Kasumi-1 (cell line): ENCODE results near the gene PCTP.

Experiments
- DNase-seq, 2 experiments: peaks; one replicate each; lab custom pipeline; 2025; lab: John Stamatoyannopoulos, UW

PCTP gene

GRCh38 chr17:55727920-55728319 lies 22.9 kb upstream of the PCTP start:
- no peak for DNase-seq

GRCh38 chr17:55728361-55728760 lies 22.5 kb upstream of the PCTP start:
- no peak for DNase-seq

DNA sequence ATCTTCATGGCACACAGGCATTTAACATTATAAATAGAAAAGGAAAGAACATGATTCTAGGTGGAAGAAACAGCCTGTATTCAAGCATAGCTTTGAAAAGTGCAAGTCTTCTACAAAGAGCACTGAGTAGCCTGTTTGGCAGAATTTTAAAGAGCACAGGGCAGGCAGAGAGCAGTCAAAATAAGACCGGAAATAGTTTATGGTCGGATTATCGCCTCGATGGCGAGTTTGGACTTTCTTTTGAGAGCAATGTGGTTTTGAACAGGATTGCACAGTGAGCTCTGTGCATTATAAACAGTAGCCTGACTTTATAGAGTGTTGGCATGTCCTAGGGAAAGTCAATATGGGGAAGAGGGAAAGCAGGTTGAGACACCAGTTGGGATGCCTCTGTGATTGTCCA lies 22.0 kb upstream of the PCTP start:
- DNase-seq = no peak

DNA sequence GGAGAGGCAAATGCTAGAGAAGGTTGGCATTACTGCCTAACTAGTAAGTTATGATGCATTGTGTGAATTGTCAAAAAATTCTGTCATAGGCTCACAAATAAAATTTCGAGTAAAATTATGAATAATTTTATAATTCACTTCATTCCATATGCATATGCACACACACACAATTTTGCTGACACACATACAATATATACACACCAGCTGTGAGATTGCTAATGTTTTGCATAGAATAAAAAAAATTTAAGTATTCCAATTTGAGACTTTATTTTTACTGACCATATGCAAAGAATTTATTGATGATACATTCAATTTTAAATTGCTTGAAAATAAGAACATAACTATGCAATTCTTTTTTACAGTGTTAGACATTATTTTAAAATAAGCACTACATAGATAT lies 21.4 kb upstream of the PCTP start:
- no peak for DNase-seq

GRCh38 chr17:55730380-55730779 lies 20.5 kb upstream of the PCTP start:
- no peak for DNase-seq

GRCh38 chr17:55730808-55731207 lies 20.0 kb upstream of the PCTP start:
- no peak for DNase-seq

DNA sequence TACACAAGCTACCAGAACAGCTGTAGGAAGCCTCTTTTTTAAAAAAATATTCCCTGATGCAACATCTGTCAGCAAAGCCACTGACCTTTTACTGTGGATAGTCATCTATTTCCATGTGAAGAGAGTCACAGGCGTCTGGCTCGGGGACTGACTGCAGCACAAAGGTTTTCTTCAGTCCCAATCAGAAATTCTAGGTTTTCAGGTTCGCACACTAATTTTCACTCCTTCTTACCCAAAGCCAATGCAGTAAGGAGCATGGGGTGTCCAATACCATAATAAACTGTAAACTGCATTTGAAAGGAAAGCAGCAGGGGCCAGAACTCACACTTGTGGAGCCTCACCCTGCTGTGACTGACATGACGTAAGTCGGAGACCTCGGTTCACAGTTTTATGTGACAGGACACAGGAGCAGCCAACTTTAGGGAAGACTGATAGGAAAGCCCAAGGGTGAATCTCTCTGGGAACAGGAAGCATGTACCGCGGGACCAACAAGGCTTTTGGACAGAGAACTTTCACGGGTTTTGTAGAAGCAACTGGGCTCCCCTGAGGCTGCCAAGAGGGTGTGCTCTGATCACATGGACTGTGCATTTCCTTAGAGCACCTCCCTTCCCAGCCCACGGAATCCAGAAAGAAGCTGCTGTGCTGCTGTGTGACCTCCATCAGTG lies 19.1 kb upstream of the PCTP start:
- DNase-seq = no peak

GRCh38 chr17:55734128-55734781 lies 16.6 kb upstream of the PCTP start:
- DNase-seq = no peak

GRCh38 chr17:55735731-55736405 lies 15.0 kb upstream of the PCTP start:
- DNase-seq = peak; percentile 88 to 93

DNA sequence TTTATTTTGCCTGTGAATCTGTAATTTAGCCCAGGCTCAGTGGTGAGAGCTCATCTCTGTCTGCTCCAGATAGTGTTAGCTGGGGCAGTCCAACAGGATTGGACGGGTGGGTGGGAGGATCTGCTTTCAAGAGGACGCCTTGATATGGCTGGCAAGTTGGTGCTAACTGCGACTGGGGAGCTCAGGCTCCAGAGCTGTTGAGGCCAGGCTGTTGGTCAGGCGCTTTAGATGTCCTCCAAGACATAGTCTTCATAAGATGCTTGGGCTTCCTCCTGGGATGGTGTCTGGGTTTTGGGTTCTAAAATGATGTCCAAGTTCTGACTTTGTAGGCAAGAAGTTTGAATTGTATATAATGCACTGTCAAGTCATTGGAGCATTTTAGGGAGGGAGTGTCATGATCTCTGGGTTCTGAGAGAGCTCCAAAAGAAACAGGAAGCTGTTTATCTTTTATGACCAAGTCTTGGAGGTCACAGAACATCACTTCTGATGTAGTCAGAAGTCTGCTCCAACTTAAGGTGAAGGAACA lies 12.8 kb upstream of the PCTP start:
- no peak for DNase-seq

DNA sequence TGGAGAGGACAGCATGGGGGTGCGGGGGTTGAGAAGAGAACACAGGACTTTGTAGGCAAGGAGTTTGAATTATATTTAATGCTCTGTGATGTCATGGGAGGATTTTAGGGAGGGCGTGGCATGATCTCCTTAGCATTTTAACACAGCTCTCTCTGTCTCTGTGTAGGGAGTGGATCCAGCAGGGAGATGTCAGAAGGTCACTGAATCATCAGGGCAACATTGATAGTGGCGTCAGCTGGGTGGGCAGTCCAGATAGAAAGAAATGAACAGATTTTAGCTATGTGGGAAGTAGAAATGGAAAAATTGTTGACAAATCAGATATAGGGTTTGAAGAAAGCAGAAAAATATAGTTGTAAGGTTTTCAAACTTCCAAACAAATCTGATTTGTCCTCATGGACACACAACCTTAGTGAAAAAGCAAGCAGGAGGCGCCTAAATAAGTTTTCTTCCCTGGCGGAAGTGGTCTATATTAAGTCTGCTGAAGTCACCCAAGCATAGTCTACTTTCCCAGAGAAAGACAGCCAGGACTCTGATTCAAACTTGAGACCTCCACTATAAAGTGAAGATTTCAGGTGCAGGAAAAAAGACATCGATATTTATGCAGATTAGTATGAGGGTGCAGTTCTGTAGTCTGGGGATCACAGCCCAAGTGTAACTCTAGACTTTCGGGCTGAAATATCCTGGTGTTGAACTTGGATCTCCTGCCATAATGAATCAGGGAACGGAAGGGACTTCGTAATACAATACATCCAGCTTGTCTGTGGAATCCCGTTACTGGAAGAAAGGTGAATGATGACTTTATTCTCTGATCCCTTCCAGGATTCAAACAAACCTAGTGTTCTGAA lies 10.1 kb upstream of the PCTP start:
- no peak for DNase-seq

DNA sequence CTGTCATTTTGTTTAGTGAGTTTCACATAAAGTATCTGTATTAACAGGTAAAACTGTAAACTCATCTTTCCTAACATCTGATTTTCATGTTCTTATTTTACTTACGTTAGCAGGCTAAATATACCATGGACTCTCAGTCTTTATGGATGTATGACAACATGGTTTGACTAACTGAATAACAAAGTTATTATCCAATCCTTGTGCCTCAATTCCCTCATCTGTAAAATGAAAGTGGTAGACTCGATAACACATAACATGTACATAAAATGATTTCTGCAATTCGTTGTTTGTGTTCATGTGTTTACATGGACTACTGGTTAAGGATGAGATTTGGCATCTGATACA lies 9.5 kb upstream of the PCTP start:
- no peak for DNase-seq

DNA sequence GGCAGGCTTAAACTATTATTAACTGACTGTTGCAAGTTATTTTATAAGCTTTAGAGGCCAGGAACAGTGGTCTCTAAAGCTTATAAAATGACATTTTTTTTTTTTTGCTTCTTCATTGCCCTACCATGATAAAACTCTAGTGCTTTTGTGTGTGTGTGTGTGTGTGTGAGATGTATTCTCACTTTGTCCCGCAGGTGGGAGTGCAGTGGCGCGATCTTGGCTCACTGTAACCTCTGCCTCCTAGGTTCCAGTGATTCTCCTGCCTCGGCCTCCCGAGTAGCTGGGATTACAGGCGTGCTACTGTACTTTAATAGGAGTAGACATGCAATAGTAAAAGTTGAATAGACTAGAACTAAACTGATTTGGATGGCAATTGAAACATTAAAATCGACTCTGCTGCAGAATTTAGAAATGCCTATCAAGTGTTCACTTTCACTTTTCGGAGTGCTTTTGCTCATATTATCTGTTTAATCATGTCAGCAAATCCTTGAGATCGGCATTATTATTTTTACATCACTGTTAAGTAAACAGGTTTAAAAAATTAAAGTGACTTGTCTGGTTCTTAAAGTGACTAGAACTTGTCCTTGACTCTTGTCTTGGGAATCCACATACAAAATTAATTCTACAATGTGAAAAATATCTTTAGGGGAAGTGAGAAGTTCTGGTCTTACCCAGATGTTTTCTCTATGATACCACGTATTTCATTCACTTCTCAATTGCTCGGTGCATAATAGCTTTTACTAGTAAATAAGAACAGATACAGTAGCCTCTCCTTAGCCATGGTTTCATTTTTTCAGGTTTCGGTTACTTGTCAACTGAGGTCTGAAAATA lies 8.4 kb upstream of the PCTP start:
- DNase-seq = no peak

DNA sequence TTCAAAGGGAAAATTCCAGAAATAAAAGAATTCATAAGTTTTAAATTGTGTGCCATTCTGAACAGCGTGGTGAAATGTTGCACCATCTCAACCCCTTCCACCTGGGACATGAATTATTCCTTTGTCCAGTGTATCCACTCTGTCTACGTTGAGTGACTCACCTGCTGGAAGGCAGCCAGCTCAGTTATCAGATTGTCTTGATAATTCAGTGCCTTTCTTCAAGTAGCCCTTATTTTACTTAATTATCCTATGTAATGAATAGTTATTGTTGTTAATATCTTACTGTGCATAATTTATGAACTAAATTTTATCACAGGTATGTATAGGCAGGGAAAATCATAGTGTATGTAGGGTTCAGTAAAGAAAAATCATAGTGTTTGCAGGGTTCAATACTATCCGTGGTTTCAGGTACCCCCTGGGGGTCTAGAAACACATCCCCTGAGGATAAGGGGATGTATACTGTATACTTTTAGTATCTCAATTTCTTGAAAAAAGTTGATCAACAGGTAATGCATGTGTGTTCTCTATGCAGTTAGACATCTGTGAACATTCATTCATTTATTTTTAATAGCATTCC lies 7.7 kb upstream of the PCTP start:
- DNase-seq = no peak

DNA sequence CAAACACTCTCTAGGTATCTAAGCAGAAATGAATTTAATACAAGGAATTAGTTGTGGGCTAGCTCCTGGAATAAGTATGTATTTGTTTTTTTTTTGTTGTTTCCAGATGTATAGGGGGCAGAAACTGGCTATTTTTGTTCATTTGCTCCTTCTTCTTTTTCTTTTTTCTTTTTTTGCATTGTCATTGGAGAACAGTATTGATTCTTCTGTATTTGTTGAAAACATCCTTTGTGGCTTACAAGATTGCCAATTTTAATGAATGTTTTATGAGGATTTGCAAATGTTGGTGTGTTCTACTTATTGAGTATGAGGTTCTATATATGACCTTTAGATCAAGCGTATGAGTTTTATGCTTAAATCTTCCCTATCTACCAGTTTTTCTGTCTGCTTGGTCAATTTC lies 5.6 kb upstream of the PCTP start:
- no peak for DNase-seq

GRCh38 chr17:55746466-55746865 lies 4.4 kb upstream of the PCTP start:
- DNase-seq = no peak

GRCh38 chr17:55747209-55747608 lies 3.6 kb upstream of the PCTP start:
- no peak for DNase-seq

DNA sequence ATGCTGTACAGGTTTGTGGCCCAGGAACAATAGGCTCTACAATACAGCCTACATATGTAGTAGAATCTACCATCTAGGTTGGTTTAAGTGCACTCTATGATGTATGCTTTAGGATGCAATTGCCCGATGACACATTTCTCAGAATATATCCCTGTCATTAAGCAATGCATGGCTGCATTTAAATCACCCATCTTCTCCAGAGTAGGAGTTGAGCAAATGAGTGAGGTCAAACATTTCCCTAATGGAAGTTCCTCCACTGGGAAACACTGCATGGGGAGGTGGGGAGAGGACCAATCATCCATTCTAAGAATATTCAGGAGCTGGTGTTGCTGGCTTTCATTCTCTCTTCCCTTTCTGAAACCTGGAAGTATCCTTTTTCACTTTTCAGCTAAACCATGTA lies 2.0 kb upstream of the PCTP start:
- no peak for DNase-seq

- DNase-seq = no peak
Measured at GRCh38 chr17:55749985-55750384, 866 bp upstream of the PCTP start.

DNA sequence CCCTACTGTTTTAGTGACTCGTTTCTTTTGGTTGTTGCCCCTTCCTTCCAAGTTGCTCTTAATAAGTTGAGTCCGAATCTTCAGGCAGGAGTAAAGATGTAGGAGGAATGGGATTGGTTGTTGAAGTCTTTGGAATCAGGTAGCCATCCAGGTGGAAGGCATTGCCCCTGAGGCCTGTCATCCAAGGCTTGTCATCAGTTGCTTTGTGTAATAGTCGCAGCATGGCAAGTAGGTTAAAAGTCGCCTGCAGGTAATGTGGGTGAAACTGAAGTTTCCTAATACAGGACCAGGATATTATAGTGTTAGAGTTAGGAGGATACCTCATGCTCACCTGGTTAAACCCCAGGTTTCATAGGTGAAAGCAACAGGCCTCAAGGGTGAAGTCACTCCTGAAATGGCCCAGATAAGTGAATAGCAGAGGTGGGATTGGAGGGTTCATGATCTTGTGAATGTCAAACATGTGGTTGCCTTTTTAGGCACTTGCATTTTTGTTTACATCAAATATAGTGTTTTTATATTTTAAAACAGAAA lies 934 bp downstream of the PCTP start:
- DNase-seq = no peak

GRCh38 chr17:55756689-55757088 lies 5.8 kb downstream of the PCTP start:
- no peak for DNase-seq
